B cell (primary cell): ENCODE results near the gene EGFLAM.

Experiments used
- CTCF ChIP-seq: fragments of 200-600 bp; IDR thresholded peaks from one replicate; pipeline ENCODE4 v1.8.0; 2022; ENCODE audit warnings: antibody characterized with exemption, mild to moderate bottlenecking
- EZH2 ChIP-seq: IDR thresholded peaks from 2 replicates; pipeline ENCODE4 v1.6.1; 2012; ENCODE audit warnings: borderline replicate concordance, low read depth, mild to moderate bottlenecking, moderate library complexity, low read length; ENCODE audit not compliant: insufficient read depth, poor library complexity, severe bottlenecking

GRCh38 chr5:38253759-38254158, 4.6 kb upstream of the EGFLAM start:
- TF ChIP-seq CTCF (no peak), EZH2 (no peak)
